PC-3 (cell line): ENCODE results near the gene L3HYPDH. TPM values are rescaled to one million over a fixed set of nuclear protein-coding genes. Genes with fewer than 3 reads are reported as not detected.
A peak's percentile ranks its signal among the peaks of the same experiment; 100 is the strongest.

Experiments
- ATAC-seq: fragments of 200-7000 bp; cut with Tn5 transposase; 2 replicates; pipeline ENCODE4 v1.9.1; 2020; ENCODE audit warnings: mild to moderate bottlenecking, moderate library complexity
- BruUV-seq: library from RNA; stranded (reverse); fragments of 400-500 nt; replicated peaks from 2 replicates; lab custom pipeline; 2021; lab: Mats Ljungman, UMichigan
- CTCF ChIA-PET: fragments of 300-600 bp; sonication (Branson Sonifier 250); formaldehyde crosslinking; loops from one replicate; lab custom pipeline; 2022; ENCODE audit warnings: antibody characterized with exemption; lab: Charles Lee
- POLR2A ChIA-PET: fragments of 300-600 bp; sonication (Branson Sonifier 250); formaldehyde crosslinking; loops from one replicate; lab custom pipeline; 2022; ENCODE audit warnings: antibody characterized with exemption; ENCODE audit not compliant: unreplicated experiment; lab: Charles Lee
- DNase-seq: peaks from one replicate; pipeline ENCODE4 v3.0.0-alpha.2; 2015
- H2AFZ ChIP-seq: fragments of 300-600 bp; sonication (generic); 2 replicates; pipeline ENCODE4 v1.6.0; 2016; ENCODE audit warnings: antibody characterized with exemption, low read length
- H3F3A ChIP-seq: fragments of 300-600 bp; sonication (generic); one replicate; pipeline ENCODE4 v1.6.0; 2017; ENCODE audit warnings: antibody characterized with exemption, low read length, control low read depth, mild to moderate bottlenecking; ENCODE audit not compliant: unreplicated experiment
- H3K27ac ChIP-seq: fragments of 300-600 bp; sonication (generic); 2 replicates; pipeline ENCODE4 v1.5.1; 2016; ENCODE audit warnings: mild to moderate bottlenecking, low read length
- H3K27me3 ChIP-seq: fragments of 300-600 bp; sonication (generic); 2 replicates; pipeline ENCODE4 v1.6.1; 2016; ENCODE audit warnings: low read length, mixed read lengths
- H3K36me3 ChIP-seq: fragments of 300-600 bp; sonication (generic); 2 replicates; pipeline ENCODE4 v1.6.1; 2016; ENCODE audit warnings: low read depth, mixed run types, low read length, mixed read lengths
- H3K4me1 ChIP-seq: fragments of 300-600 bp; sonication (generic); 2 replicates; pipeline ENCODE4 v1.5.1; 2016; ENCODE audit warnings: low read length; ENCODE audit not compliant: insufficient read depth
- H3K4me2 ChIP-seq: fragments of 300-600 bp; sonication (generic); 2 replicates; pipeline ENCODE4 v1.6.0; 2016; ENCODE audit warnings: low read length
- H3K4me3 ChIP-seq: fragments of 300-600 bp; sonication (generic); 2 replicates; pipeline ENCODE4 v1.5.1; 2016; ENCODE audit warnings: mild to moderate bottlenecking, low read length, mixed read lengths
- H3K79me2 ChIP-seq: fragments of 300-600 bp; sonication (generic); 2 replicates; pipeline ENCODE4 v1.6.1; 2017; ENCODE audit warnings: low read length, mixed read lengths
- H3K9ac ChIP-seq: fragments of 300-600 bp; sonication (generic); 2 replicates; pipeline ENCODE4 v1.6.0; 2016; ENCODE audit warnings: mild to moderate bottlenecking, low read length
- H3K9me2 ChIP-seq: fragments of 300-600 bp; sonication (generic); replicated peaks from 2 replicates; pipeline ENCODE4 v1.6.1; 2016; ENCODE audit warnings: mixed run types, low read length, mixed read lengths
- H3K9me3 ChIP-seq: fragments of 300-600 bp; sonication (generic); 2 replicates; pipeline ENCODE4 v1.6.1; 2016; ENCODE audit warnings: low read length, mixed read lengths
- H4K20me1 ChIP-seq: fragments of 300-600 bp; sonication (generic); 2 replicates; pipeline ENCODE4 v1.6.1; 2016; ENCODE audit warnings: low read length, mixed read lengths
- EZH2 ChIP-seq: fragments of 300-600 bp; sonication (generic); IDR thresholded peaks from one replicate; pipeline ENCODE4 v1.6.1; 2017; ENCODE audit warnings: antibody characterized with exemption, mild to moderate bottlenecking, low read length; ENCODE audit not compliant: unreplicated experiment
- EZH2phosphoT487 ChIP-seq: fragments of 300-600 bp; sonication (generic); IDR thresholded peaks from 2 replicates; pipeline ENCODE4 v1.6.1; 2018; ENCODE audit warnings: mild to moderate bottlenecking, antibody characterized with exemption, low read length, borderline replicate concordance
- intact Hi-C: fragments of 100-400 bp; cut with micrococcal nuclease; formaldehyde crosslinking; loops from 2 replicates; pipeline ENCODE4 v1.9.0; 2023
- total RNA-seq: library from RNA; depleted of rRNA; stranded (reverse); fragments of >200 nt; gene quantifications from 2 replicates; pipeline ENCODE4 v1.2.3, GENCODE V29; 2014
- TF ChIP-seq, protein P1 (sequence below): fragments of 300-600 bp; sonication (generic); conservative IDR thresholded peaks from 2 replicates; pipeline ENCODE4 v1.5.1; 2017; ENCODE audit warnings: antibody characterized with exemption, low read depth, mild to moderate bottlenecking, low read length

L3HYPDH gene
- total RNA-seq, 1 experiment from 2014 or later: 117 TPM

DNA sequence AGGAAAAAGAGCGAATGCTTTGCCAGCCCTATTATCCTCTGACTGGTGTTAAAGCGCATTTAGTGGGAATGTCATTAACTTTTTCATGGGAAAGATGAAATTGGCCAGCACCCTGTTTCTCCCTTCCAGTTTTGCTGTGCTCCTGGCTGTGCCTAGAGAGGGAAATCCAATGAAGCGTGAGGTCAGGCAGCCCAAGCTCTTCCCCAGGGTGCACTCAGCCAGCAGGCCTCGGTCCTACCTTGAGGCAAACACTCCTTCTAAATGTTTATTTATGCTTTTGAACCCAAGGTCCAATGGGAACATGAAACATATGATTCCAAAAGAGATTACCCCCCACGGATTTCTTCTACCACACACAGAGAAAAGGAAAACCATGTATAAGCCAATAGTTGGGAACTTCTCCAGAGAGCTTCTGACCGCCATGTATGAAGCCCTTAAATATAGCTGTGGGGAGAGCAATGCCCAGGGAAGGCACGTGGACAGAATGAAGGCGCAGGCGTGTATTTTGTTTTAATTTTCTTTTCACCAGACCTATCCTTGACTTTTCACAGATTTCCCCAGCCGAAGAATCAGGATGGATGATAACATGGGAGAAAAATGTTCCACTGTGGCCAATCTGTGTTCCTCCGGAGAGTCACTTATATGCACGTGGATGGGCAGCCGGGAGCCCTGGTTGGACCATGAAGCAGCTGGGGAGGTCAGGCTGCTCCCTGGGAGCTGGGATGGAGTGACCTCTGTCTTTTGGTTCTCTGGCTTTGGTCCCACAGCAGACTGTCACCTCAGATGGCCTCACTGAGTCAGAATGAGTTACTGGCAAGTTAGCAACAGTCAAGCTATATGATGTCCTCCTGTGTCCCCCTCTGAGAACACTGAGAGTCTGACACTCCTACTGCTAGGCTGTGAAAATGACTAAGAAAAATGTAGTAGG lies 56.3 kb downstream of the L3HYPDH start:
- no TSS peak for BruUV-seq
- H3K4me2 ChIP-seq: no peak overlapping the region
- no peaks in the 10 kb centered on the region for H3K9me3 ChIP-seq
- H3K9ac ChIP-seq: no peak overlapping the region
- no peaks in the 10 kb centered on the region for H3K36me3 ChIP-seq
- H3F3A ChIP-seq: no peaks in the 10 kb centered on the region
- intact Hi-C loops: loop anchor here (1.0 kb wide), 1 partner anchor 301 kb away; no protein-coding TSS in a partner anchor
- H2AFZ ChIP-seq: no peak overlapping the region
- H3K27ac ChIP-seq: no peak overlapping the region
- H3K9me2 ChIP-seq: no peaks in the 10 kb centered on the region
- no peak overlapping the region for H3K4me3 ChIP-seq
- H4K20me1 ChIP-seq: no peaks in the 10 kb centered on the region
- ATAC-seq (peak; percentile 19; the same call in 1 of the 2 replicates), DNase-seq (no peak)
- POLR2A ChIA-PET: no interaction called here
- H3K4me1 ChIP-seq: peaks cover 7% of the 10 kb centered on the region
- no peaks in the 10 kb centered on the region for H3K79me2 ChIP-seq
- CTCF ChIA-PET: interaction anchor here (1.0 kb wide), 1 partner anchor 183 kb away, joined by 3 read pairs; no protein-coding TSS in a partner anchor
- no peak for TF ChIP-seq EZH2
- TF ChIP-seq, protein P1, sequence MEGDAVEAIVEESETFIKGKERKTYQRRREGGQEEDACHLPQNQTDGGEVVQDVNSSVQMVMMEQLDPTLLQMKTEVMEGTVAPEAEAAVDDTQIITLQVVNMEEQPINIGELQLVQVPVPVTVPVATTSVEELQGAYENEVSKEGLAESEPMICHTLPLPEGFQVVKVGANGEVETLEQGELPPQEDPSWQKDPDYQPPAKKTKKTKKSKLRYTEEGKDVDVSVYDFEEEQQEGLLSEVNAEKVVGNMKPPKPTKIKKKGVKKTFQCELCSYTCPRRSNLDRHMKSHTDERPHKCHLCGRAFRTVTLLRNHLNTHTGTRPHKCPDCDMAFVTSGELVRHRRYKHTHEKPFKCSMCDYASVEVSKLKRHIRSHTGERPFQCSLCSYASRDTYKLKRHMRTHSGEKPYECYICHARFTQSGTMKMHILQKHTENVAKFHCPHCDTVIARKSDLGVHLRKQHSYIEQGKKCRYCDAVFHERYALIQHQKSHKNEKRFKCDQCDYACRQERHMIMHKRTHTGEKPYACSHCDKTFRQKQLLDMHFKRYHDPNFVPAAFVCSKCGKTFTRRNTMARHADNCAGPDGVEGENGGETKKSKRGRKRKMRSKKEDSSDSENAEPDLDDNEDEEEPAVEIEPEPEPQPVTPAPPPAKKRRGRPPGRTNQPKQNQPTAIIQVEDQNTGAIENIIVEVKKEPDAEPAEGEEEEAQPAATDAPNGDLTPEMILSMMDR: no peak
- no peak for TF ChIP-seq EZH2phosphoT487
- H3K27me3 ChIP-seq: no peaks in the 10 kb centered on the region

GRCh38 chr14:59425322-59425935 lies 58.8 kb downstream of the L3HYPDH start:
- Histone ChIP-seq H3K4me2 (no peak overlapping the region), H3K9me2 (no peaks in the 10 kb centered on the region), H3K27me3 (no peaks in the 10 kb centered on the region), H3K79me2 (no peaks in the 10 kb centered on the region), H3K36me3 (no peaks in the 10 kb centered on the region), H4K20me1 (no peaks in the 10 kb centered on the region), H2AFZ (no peak overlapping the region), H3K27ac (no peak overlapping the region), H3F3A (no peaks in the 10 kb centered on the region), H3K9ac (no peak overlapping the region), H3K4me1 (peaks cover 7% of the 10 kb centered on the region), H3K9me3 (no peaks in the 10 kb centered on the region), H3K4me3 (no peak overlapping the region)
- no TSS peak for BruUV-seq
- TF ChIP-seq EZH2phosphoT487 (no peak), EZH2 (no peak)
- TF ChIP-seq, protein P1: peak; percentile 51
- ATAC-seq (no peak; the same call in 1 of the 2 replicates), DNase-seq (peak; percentile 41)
- ChIA-PET POLR2A (no interaction called here), CTCF (interaction anchor here (0.6 kb wide), 1 partner anchor 181 kb away, joined by 5 read pairs; no protein-coding TSS in a partner anchor)
- intact Hi-C loops: no loop called here
